ENCODE measurements around the gene ZIC4.

The ZIC4 gene

GRCh38 chr3:147341727-147342126 is 64.6 kb downstream of the ZIC4 start:
- DNase-seq = no peak

DNA sequence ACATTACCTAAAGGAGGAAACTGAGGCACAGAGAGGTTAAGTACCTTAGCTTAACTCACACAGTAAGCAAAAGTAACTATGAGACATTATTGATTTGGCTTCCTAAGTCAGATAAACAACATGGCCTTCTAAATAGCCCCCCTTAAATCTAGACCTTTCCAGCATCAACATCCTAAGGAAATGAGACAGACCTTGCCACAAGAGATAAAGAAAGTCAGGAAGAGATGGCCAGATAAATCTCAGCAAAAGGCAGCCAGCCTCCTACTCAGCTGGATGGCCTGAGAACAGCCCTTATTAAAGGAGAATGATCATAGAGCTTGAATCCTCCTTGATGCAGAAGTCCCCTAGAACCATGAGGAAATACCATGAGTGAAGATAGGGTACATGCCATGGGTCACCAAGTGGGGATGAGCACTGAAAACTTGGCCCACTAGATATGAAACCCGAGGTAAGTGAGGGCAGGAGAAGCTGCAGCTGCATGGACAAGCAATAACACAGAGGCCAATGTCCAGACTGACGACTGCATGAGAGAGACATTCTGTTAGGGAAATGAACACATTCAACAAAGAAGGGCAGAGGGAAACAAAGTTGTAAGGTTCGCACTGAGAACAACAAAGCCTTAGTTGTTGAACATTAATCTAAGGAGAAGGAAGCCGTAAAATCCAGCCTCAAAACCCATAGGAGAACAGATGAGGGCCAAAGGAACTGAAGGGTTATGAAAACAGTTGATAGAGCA is 69.6 kb downstream of the ZIC4 start:
- no peak for DNase-seq

Data from activated CD8-positive, alpha-beta memory T cell treated with anti-CD3 and anti-CD28 coated beads, Interleukin-2, amount 50 U/mL, for 48 hours (primary cell).